Upper lobe of left lung (tissue), 4 donors: ENCODE data around the gene HIGD1B.

Source experiments
- EP300 ChIP-seq, 4 donors: sonication (generic); formaldehyde crosslinking; IDR thresholded peaks; one replicate each; pipeline ENCODE4 v1.5.1; 2017; ENCODE audit warnings: antibody characterized with exemption in 4 of 4, control low read depth in 2 of 4
- TF ChIP-seq, protein P1 (sequence below), 6 experiments: fragments of 450-650 bp in 4 of 6; fragments of 200-600 bp in 2 of 6; sonication (generic) in 2 of 6; IDR thresholded peaks; one replicate each; pipeline ENCODE4 v1.5.1; 2016 to 2019; ENCODE audit warnings: antibody characterized with exemption in 6 of 6

DNA sequence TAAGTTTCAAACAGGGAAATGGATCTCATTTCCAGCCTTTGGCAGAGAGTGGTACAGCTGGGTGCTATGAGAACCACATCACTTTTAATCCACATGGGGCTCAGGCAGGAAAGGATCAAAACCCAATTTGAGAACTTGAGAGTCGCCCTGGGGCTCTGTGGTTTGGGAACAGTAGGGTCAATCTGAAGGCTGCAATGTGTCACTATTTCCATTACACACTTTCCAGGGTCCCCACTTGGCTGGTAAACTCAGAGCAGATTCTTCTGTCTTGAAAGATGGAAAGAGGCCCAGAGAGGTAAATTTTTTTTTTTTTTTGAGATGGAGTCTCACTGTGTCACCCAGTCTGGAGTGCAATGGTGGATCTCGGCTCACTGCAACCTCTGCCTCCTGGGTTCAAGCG, 6.7 kb upstream of the HIGD1B start:
- TF ChIP-seq, protein P1, sequence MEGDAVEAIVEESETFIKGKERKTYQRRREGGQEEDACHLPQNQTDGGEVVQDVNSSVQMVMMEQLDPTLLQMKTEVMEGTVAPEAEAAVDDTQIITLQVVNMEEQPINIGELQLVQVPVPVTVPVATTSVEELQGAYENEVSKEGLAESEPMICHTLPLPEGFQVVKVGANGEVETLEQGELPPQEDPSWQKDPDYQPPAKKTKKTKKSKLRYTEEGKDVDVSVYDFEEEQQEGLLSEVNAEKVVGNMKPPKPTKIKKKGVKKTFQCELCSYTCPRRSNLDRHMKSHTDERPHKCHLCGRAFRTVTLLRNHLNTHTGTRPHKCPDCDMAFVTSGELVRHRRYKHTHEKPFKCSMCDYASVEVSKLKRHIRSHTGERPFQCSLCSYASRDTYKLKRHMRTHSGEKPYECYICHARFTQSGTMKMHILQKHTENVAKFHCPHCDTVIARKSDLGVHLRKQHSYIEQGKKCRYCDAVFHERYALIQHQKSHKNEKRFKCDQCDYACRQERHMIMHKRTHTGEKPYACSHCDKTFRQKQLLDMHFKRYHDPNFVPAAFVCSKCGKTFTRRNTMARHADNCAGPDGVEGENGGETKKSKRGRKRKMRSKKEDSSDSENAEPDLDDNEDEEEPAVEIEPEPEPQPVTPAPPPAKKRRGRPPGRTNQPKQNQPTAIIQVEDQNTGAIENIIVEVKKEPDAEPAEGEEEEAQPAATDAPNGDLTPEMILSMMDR (IDR thresholded peaks at IDR 0.05), result no peak
- no peak for TF ChIP-seq EP300 (IDR thresholded peaks at IDR 0.05)
